GM13976 (cell line): Measurements from ENCODE around the gene DRC1.
A peak's percentile ranks its signal among the peaks of the same experiment; 100 is the strongest.
"Not testable (repeated sequence)": the region's sequence is repeated elsewhere in the genome, so short reads cannot be mapped to it uniquely, and the experiment has no call there.

Experiments used
- DNase-seq: peaks from one replicate; pipeline ENCODE4 v3.0.0; 2012; ENCODE audit warnings: low spot score
- in situ Hi-C: fragments of 300-500 bp; cut with MboI; formaldehyde crosslinking; loops from one replicate; pipeline ENCODE4 v1.12.0; 2022; ENCODE audit warnings: low sequenced_read_pairs, mixed read lengths, inconsistent platforms; ENCODE audit not compliant: unreplicated experiment
- TF ChIP-seq, protein P1 (sequence below): IDR thresholded peaks from 2 replicates; pipeline ENCODE4 v1.5.1; 2012; ENCODE audit warnings: borderline replicate concordance, mild to moderate bottlenecking; ENCODE audit not compliant: insufficient read depth; ENCODE audit errors: extremely low read depth, missing control alignments, control extremely low read depth

Gene DRC1

DNA sequence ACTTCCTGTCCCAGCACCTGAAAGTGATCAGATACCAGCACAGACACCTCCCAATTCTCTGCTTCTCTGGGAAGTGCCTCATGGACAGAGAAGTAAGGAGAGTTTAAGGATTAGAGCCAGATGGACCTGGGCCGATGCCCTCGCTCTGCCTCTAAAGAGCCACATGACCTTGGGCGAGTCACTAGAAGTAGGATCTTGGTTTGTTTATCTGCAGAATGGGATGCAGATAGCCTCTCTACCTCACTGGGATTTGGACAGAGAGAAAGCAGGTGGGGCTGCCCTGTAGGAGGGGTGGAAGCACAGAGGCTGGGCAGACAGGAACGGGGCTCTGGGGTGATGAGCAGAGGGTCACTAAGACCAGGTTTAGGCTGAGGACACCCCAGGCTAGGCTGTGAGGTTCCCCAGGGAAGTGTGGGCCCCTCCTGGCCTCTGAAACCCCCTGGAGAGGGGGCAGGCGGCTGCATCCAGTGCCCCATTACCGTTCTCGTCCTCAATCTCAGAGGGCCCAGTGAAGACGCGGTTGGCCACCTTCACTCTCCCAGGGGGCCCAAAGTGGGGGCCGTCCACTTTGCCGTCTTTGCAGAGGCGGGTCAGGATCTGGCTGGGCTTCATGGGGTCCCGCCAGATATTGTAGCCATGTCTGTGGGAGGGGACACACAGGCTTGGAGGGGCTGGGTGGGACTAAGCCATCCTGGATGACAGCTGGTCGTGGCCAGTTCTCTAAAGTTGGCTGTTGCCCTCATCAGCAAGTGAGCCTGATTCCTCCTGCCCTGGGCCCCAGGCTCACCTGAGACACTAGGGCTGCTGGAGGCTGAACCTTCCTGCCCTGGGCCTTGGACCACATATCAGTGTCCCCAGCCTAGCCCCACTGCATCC is 62.9 kb downstream of the DRC1 start:
- TF ChIP-seq, protein P1, sequence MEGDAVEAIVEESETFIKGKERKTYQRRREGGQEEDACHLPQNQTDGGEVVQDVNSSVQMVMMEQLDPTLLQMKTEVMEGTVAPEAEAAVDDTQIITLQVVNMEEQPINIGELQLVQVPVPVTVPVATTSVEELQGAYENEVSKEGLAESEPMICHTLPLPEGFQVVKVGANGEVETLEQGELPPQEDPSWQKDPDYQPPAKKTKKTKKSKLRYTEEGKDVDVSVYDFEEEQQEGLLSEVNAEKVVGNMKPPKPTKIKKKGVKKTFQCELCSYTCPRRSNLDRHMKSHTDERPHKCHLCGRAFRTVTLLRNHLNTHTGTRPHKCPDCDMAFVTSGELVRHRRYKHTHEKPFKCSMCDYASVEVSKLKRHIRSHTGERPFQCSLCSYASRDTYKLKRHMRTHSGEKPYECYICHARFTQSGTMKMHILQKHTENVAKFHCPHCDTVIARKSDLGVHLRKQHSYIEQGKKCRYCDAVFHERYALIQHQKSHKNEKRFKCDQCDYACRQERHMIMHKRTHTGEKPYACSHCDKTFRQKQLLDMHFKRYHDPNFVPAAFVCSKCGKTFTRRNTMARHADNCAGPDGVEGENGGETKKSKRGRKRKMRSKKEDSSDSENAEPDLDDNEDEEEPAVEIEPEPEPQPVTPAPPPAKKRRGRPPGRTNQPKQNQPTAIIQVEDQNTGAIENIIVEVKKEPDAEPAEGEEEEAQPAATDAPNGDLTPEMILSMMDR = no peak
- in situ Hi-C loops = no loop called here
- DNase-seq = no peak

DNA sequence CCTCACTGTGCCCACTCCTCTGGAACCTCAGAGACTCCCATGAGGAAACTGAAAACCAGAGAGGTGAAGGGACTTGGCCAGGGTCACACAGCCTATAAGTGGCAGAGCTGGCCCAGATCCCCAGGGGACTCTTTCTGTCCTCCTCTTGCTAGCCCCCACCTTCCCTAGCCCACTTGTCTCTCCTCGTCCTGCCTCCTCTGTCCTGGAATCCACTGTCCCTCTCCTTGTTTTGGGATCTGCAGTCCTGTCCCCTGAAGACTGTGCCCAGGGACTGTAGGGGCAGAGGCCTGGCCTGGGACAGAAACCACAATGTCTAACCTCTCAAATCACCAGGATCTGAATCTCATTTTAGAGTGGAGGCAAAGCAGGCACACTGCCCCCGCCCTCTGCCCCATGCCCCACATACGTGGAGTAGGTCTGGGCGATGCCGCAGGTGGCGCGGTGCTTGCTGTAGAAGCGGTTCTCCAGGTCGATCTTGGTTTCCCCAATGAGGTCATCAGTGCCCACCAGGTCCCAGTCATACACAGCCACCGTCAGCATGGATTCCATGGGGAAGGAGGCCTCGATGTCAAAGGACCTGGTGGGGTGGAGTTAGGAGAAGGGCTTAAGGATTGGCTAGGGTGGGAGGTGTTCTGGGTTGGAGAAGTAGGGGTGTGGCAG is 63.7 kb downstream of the DRC1 start:
- in situ Hi-C loops = no loop called here
- TF ChIP-seq, protein P1 = no peak
- DNase-seq = no peak

DNA sequence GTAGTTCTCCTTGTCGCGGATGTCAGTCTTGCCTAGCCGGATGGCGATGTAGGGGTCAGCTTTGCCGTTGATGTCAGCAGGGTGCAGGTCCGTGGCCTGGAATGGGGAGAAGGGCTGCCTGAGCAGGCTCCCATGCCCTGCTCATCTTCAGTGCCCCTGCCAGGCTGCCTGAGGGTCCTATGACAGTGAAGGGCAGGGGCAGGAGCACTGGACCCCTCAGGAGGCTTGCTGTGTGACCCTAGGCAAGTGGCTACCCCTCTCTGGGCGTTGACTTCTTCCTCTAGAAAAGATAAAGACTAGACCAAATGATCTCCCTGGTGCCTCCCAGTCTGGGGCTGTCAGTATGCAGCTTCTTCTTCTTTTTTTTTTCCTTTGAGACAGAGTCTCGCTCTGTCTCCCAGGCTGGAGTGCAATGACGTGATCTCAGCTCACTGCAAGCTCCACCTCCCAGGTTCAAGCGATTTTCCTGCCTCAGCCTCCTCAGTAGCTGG is 64.3 kb downstream of the DRC1 start:
- in situ Hi-C loops = no loop called here
- no peak for DNase-seq
- TF ChIP-seq, protein P1 = no peak

DNA sequence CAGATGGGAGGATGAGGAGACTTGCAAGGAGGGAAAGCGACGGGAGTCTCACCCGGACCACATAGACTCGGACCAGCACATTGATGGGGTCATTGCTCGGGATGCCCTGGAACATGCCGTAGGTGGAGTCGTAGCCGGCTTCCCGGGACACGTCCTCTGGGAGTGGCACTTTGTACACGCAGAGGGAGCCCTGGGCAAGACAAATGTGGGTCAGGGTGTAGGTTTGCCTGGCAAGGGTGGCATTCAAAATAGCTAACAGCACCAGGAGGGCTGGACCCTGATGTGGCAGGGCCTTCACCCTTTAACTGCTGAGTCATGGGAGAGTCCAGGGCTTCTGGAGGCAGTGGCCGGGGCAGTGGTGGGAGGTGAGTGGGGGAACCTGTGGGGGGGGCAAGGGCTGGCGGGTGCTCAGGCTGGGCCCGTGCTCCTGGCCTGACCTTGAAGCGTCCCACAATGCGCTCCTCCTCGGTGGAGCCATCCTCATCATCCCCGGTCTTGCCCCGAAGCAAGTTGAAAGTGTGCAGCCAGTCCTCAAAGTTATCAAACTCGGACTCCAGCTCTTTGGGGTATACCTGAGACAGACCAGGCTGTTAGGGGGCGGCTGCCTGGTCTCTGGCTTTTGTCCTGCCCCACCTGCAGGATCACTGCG is 65.1 kb downstream of the DRC1 start:
- DNase-seq = no peak
- in situ Hi-C loops = no loop called here
- TF ChIP-seq, protein P1 = no peak

DNA sequence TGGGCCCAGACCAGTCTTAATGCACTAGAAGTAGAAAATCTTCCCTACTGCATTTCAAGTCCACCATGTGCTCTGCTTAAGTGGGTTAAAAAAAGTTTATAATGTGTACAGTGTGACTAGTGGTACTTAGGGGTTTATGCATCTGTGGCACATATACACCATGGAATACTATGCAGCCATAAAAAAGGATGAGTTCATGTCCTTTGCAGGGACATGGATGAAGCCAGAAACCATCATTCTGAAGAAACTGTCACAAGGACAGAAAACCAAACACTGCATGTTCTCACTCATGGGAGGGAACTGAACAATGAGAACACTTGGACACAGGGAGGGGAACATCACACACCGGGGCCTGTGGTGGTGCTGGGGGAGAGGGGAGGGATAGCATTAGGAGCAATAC is 66.8 kb downstream of the DRC1 start:
- in situ Hi-C loops, DNase-seq: not testable (repeated sequence)

DNA sequence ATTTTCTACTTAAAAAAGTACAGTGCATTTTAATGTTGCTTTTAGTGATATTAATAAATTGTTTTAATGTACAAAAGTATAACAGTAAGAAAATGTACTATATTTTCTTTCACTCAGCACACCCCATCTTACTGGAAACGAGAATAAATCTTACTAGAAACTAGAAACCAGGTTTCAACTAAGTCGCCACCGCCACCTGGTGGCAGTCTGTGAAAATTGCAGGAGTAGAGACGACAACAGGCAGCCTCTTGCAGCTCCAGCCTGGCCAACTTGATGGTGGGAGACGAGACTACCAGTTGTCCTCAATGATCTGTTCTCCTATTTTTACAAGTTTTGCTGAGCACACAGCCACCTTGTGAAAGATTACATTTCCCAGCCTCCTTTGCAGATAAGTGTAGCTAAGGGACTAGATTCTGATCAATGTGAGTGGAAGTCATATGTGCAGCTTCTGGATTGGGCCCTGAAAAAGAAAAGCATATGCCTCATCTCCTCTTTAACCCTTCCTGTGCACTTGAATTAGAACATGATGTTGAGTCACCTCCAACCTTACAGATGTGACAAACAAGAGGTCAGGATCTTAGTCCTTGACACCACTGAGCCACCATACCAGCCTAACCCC is 67.5 kb downstream of the DRC1 start:
- TF ChIP-seq, protein P1 = peak; percentile 51
- in situ Hi-C loops = no loop called here
- DNase-seq = peak; percentile 82
